Testis (tissue), 2 donors: ENCODE results near the gene PPP1R13L.

Experiments used
- CTCF ChIP-seq, 3 experiments: fragments of 450-650 bp in 2 of 3; fragments of 200-600 bp in 1 of 3; sonication (generic) in 1 of 3; IDR thresholded peaks; one replicate each; pipeline ENCODE4 v1.5.1; 2016 to 2019; ENCODE audit warnings: antibody characterized with exemption in 3 of 3, mild to moderate bottlenecking in 2 of 3, moderate library complexity in 1 of 3
- POLR2A ChIP-seq: fragments of 450-650 bp; IDR thresholded peaks from one replicate; pipeline ENCODE4 v1.6.1; 2017; ENCODE audit warnings: antibody characterized with exemption, mild to moderate bottlenecking, moderate library complexity

- no peak for TF ChIP-seq POLR2A
- TF ChIP-seq CTCF (IDR thresholded peaks at IDR 0.05): no peak
These were observed 13.9 kb upstream of the PPP1R13L start for GRCh38 chr19:45418802-45419201.
